HG03060 (cell line): ENCODE measurements around the gene IDI2.
"Not testable (repeated sequence)": the region's sequence is repeated elsewhere in the genome, so short reads cannot be mapped to it uniquely, and the experiment has no call there.

ENCODE experiments used
- ATAC-seq: cut with Tn5 transposase; IDR thresholded peaks from one replicate; pipeline ENCODE4 v1.9.1; 2021; ENCODE audit warnings: low read depth, moderate number of reproducible peaks; ENCODE audit not compliant: unreplicated experiment

The IDI2 gene

GRCh38 chr10:1025683-1026082, at the start of gene IDI2:
IDI2 (minus strand) TSS chr10:1025859; CDS start chr10:1024723, 1,136 bp downstream.
- no peak for ATAC-seq

GRCh38 chr10:1074748-1075308, 49.2 kb upstream of the IDI2 start:
- no peak for ATAC-seq

- ATAC-seq, result no peak
Observed at GRCh38 chr10:1074052-1074747, 48.5 kb upstream of the IDI2 start.

GRCh38 chr10:1070919-1071318, 45.3 kb upstream of the IDI2 start:
- no peak for ATAC-seq

- ATAC-seq, result no peak
Observed at GRCh38 chr10:1068380-1069361, 43.0 kb upstream of the IDI2 start.

- not testable (repeated sequence) for ATAC-seq
Observed at GRCh38 chr10:1066734-1067133, 41.1 kb upstream of the IDI2 start.

- no peak for ATAC-seq
Observed at GRCh38 chr10:1064964-1065247, 39.2 kb upstream of the IDI2 start.

- ATAC-seq, result no peak
Observed at GRCh38 chr10:1063232-1063865, 37.7 kb upstream of the IDI2 start.

- ATAC-seq, result no peak
Observed at GRCh38 chr10:1061930-1062774, 36.5 kb upstream of the IDI2 start.

GRCh38 chr10:1059902-1060301, 34.2 kb upstream of the IDI2 start:
- no peak for ATAC-seq

GRCh38 chr10:1058017-1058416, 32.4 kb upstream of the IDI2 start:
- no peak for ATAC-seq

GRCh38 chr10:1057106-1057657, 31.5 kb upstream of the IDI2 start:
- no peak for ATAC-seq

GRCh38 chr10:1056326-1057105, 30.9 kb upstream of the IDI2 start, which contains the start of gene WDR37:
WDR37 (plus strand) TSS chr10:1056385; CDS start chr10:1072156, 15,771 bp downstream.
- peak; percentile 49 for ATAC-seq

- no peak for ATAC-seq
Observed at GRCh38 chr10:1054684-1055083, 29.0 kb upstream of the IDI2 start.

GRCh38 chr10:1050554-1050953, 24.9 kb upstream of the IDI2 start:
- ATAC-seq, result no peak

GRCh38 chr10:1050145-1050544, 24.5 kb upstream of the IDI2 start:
- ATAC-seq, result no peak

- ATAC-seq, result no peak
Observed at GRCh38 chr10:1049425-1049958, 23.8 kb upstream of the IDI2 start.

- ATAC-seq, result peak; percentile 67
Observed at GRCh38 chr10:1048732-1049424, 23.2 kb upstream of the IDI2 start, which contains the start of gene IDI1. IDI1 (minus strand) TSS chr10:1049119; CDS start chr10:1049003, 116 bp downstream.
